Anterior cingulate cortex (tissue), 58 donors: ENCODE data around the gene OGT.
"Not testable (repeated sequence)": the region's sequence is repeated elsewhere in the genome, so short reads cannot be mapped to it uniquely, and the experiment has no call there.

Experiments used
- DNase-seq, 58 donors: peaks; one replicate each; lab custom pipeline; 2025; lab: John Stamatoyannopoulos, UW

OGT gene

GRCh38 chrX:71579136-71579989, 46.5 kb downstream of the OGT start:
- peak in 1 of 58 donors; percentile 2 for DNase-seq

- no peak for DNase-seq
Observed at GRCh38 chrX:71579990-71580380, 47.1 kb downstream of the OGT start.

GRCh38 chrX:71581210-71581609, 48.3 kb downstream of the OGT start:
- no peak for DNase-seq

- no peak for DNase-seq
Observed at GRCh38 chrX:71586929-71587328, 54.0 kb downstream of the OGT start.

GRCh38 chrX:71593210-71593609, 60.3 kb downstream of the OGT start:
- DNase-seq: not testable (repeated sequence)

- no peak for DNase-seq
Observed at GRCh38 chrX:71599965-71600364, 67.1 kb downstream of the OGT start.

- DNase-seq: no peak
Observed at GRCh38 chrX:71603618-71604017, 70.7 kb downstream of the OGT start.

GRCh38 chrX:71604141-71604540, 71.2 kb downstream of the OGT start:
- no peak for DNase-seq

- no peak for DNase-seq
Observed at GRCh38 chrX:71604796-71605568, 72.1 kb downstream of the OGT start.

GRCh38 chrX:71606536-71607216, 73.8 kb downstream of the OGT start:
- no peak for DNase-seq

GRCh38 chrX:71607488-71607887, 74.6 kb downstream of the OGT start:
- DNase-seq: no peak

GRCh38 chrX:71609095-71609750, 76.3 kb downstream of the OGT start:
- no peak for DNase-seq

- not testable (repeated sequence) for DNase-seq
Observed at GRCh38 chrX:71611736-71612135, 78.8 kb downstream of the OGT start.

- no peak for DNase-seq
Observed at GRCh38 chrX:71612256-71612655, 79.4 kb downstream of the OGT start.

GRCh38 chrX:71615056-71615455, 82.2 kb downstream of the OGT start:
- no peak for DNase-seq

GRCh38 chrX:71615954-71616353, 83.0 kb downstream of the OGT start:
- DNase-seq: no peak

GRCh38 chrX:71616672-71617529, 84.0 kb downstream of the OGT start:
- DNase-seq: no peak

GRCh38 chrX:71617742-71618141, 84.8 kb downstream of the OGT start:
- no peak for DNase-seq

- DNase-seq: no peak
Observed at GRCh38 chrX:71618303-71618721, 85.4 kb downstream of the OGT start, which contains the start of gene CXCR3. Gene CXCR3 (minus strand): TSS chrX:71618511. CDS start chrX:71618449, 62 bp downstream.
